Keratinocyte (primary cell): ENCODE data around the gene MAP3K2. TPM values are rescaled to one million over a fixed set of nuclear protein-coding genes. Genes with fewer than 3 reads are reported as not detected.

Experiments used
- DNase-seq: peaks from one replicate; pipeline ENCODE4 v3.0.0-alpha.2; 2011; ENCODE audit warnings: low read depth, missing footprints, low spot score
- FAIRE-seq: peaks from 2 replicates; lab custom pipeline; 2011; peaks lifted over from hg19 to GRCh38; lab: Jason Lieb, UNC
- H2AFZ ChIP-seq: 2 replicates; pipeline ENCODE4 v1.6.0; 2012; ENCODE audit warnings: low read length, control low read depth, inconsistent platforms; ENCODE audit not compliant: control insufficient read depth
- H3K27ac ChIP-seq: 2 replicates; pipeline ENCODE4 v1.5.1; 2011; ENCODE audit warnings: low read length; ENCODE audit not compliant: control insufficient read depth, insufficient read depth
- H3K27me3 ChIP-seq: 3 replicates; pipeline ENCODE4 v1.6.0; 2011; ENCODE audit warnings: low read length; ENCODE audit not compliant: control insufficient read depth, insufficient read depth; ENCODE audit errors: extremely low read depth
- H3K36me3 ChIP-seq, 2 experiments: 2 replicates in 1 of 2; 3 replicates in 1 of 2; pipeline ENCODE4 v1.5.1; 2011; ENCODE audit warnings: low read length in 2 of 2, mild to moderate bottlenecking in 1 of 2; ENCODE audit not compliant: control insufficient read depth in 2 of 2, insufficient read depth in 2 of 2; ENCODE audit errors: extremely low read depth in 1 of 2
- H3K4me1 ChIP-seq: 3 replicates; pipeline ENCODE4 v1.5.1; 2011; ENCODE audit warnings: low read length; ENCODE audit not compliant: control insufficient read depth, insufficient read depth; ENCODE audit errors: extremely low read depth
- H3K4me2 ChIP-seq: 3 replicates; pipeline ENCODE4 v1.6.0; 2011; ENCODE audit warnings: low read depth, low read length; ENCODE audit not compliant: control insufficient read depth, insufficient read depth; ENCODE audit errors: extremely low read depth
- H3K4me3 ChIP-seq, 3 experiments: fragments of 200-600 bp in 1 of 3; sonication (generic) in 1 of 3; 2 replicates in 2 of 3; 3 replicates in 1 of 3; pipeline ENCODE4 v1.5.1; 2011 to 2016; ENCODE audit warnings: low read length in 3 of 3, mild to moderate bottlenecking in 3 of 3, control low read depth in 2 of 3, inconsistent platforms in 1 of 3, low read depth in 1 of 3, mixed read lengths in 1 of 3, mixed run types in 1 of 3, moderate library complexity in 1 of 3; ENCODE audit not compliant: control insufficient read depth in 2 of 3, insufficient read depth in 2 of 3; ENCODE audit errors: extremely low read depth in 1 of 3
- H3K79me2 ChIP-seq: 2 replicates; pipeline ENCODE4 v1.6.0; 2012; ENCODE audit warnings: low read length; ENCODE audit not compliant: control insufficient read depth, insufficient read depth
- H3K9ac ChIP-seq: 3 replicates; pipeline ENCODE4 v1.6.0; 2011; ENCODE audit warnings: low read length; ENCODE audit not compliant: control insufficient read depth, insufficient read depth; ENCODE audit errors: extremely low read depth
- H3K9me1 ChIP-seq: 3 replicates; pipeline ENCODE4 v1.6.0; 2011; ENCODE audit warnings: low read length; ENCODE audit not compliant: control insufficient read depth, insufficient read depth; ENCODE audit errors: extremely low read depth
- H3K9me3 ChIP-seq: 2 replicates; pipeline ENCODE4 v1.5.1; 2012; ENCODE audit warnings: low read depth, low read length; ENCODE audit not compliant: control insufficient read depth
- H4K20me1 ChIP-seq: 3 replicates; pipeline ENCODE4 v1.6.0; 2011; ENCODE audit warnings: low read length; ENCODE audit not compliant: control insufficient read depth, insufficient read depth; ENCODE audit errors: extremely low read depth
- EZH2 ChIP-seq: IDR thresholded peaks from one replicate; pipeline ENCODE4 v1.6.1; 2012; ENCODE audit warnings: inconsistent platforms, mild to moderate bottlenecking, low read length, moderate library complexity
- dilution Hi-C: fragments of 300-500 bp; cut with MboI; formaldehyde crosslinking; loops from one replicate; pipeline ENCODE4 v1.7.0; 2020; ENCODE audit warnings: low sequenced_read_pairs; ENCODE audit not compliant: extremely low pct_ligation_motif_present
- polyA plus RNA-seq, 5 experiments: library from polyadenylated mRNA; depleted of rRNA in 3 of 5; stranded (reverse) in 3 of 5; stranded (forward) in 1 of 5; unstranded in 1 of 5; fragments of >200 nt; gene quantifications; 1 replicate in 1 of 5; 2 replicates in 3 of 5; 3 replicates in 1 of 5; pipeline versions ENCODE4 v1.2.1 to v1.2.3, GENCODE V29; 2011 to 2012; ENCODE audit warnings: missing spikeins in 2 of 5, low read depth in 1 of 5, low replicate concordance in 1 of 5
- TF ChIP-seq, protein P1 (sequence below), 3 experiments: IDR thresholded peaks in 1 of 3; conservative IDR thresholded peaks in 1 of 3; optimal IDR thresholded peaks in 1 of 3; 2 replicates in 2 of 3; 3 replicates in 1 of 3; pipeline versions ENCODE3 to v1.5.1; 2011; ENCODE audit warnings: low read length in 3 of 3, mild to moderate bottlenecking in 3 of 3, moderate library complexity in 2 of 3, control low read depth in 1 of 3, inconsistent platforms in 1 of 3; ENCODE audit not compliant: insufficient read depth in 2 of 3; ENCODE audit errors: extremely low read depth in 1 of 3

MAP3K2 gene
- polyA plus RNA-seq, 1 donor (not counting 4 experiments of a cell fraction or from before 2014, with no cell fraction given), result 11.9 TPM

DNA sequence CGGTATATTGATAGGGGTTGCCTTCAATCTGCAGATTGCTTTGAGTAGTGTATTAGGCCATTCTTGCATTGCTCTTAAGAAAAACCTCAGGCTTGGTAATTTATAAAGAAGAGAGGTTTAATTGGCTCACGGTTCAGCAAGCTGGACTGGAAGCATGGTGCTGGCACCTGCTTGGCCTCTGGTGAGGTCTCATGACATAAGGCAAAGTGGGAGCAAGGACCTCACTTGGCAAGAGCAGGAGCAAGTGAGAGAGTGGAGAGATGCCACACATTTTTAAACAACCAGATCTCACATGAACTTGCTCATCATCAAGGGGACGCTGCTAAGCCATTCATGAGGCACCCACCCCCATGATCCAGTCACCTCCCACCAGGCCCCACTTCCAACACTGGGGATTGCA is 4.9 kb downstream of the MAP3K2 start:
- TF ChIP-seq, protein P1, sequence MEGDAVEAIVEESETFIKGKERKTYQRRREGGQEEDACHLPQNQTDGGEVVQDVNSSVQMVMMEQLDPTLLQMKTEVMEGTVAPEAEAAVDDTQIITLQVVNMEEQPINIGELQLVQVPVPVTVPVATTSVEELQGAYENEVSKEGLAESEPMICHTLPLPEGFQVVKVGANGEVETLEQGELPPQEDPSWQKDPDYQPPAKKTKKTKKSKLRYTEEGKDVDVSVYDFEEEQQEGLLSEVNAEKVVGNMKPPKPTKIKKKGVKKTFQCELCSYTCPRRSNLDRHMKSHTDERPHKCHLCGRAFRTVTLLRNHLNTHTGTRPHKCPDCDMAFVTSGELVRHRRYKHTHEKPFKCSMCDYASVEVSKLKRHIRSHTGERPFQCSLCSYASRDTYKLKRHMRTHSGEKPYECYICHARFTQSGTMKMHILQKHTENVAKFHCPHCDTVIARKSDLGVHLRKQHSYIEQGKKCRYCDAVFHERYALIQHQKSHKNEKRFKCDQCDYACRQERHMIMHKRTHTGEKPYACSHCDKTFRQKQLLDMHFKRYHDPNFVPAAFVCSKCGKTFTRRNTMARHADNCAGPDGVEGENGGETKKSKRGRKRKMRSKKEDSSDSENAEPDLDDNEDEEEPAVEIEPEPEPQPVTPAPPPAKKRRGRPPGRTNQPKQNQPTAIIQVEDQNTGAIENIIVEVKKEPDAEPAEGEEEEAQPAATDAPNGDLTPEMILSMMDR (optimal IDR thresholded peaks at IDR 0.05 in 1 of 3, IDR thresholded peaks at IDR 0.05 in 1 of 3, conservative IDR thresholded peaks at IDR 0.05 in 1 of 3; ENCODE audit: extremely low read depth in 1 of 3, insufficient read depth in 2 of 3, low read length in 3 of 3), result no peak
- TF ChIP-seq EZH2, result no peak
- Histone ChIP-seq H3K27ac (no peak overlapping the region), H3K9me3 (no peaks in the 10 kb centered on the region), H3K79me2 (peaks cover 66% of the 10 kb centered on the region), H4K20me1 (peaks cover 4% of the 10 kb centered on the region), H2AFZ (no peak overlapping the region), H3K9me1 (no peaks in the 10 kb centered on the region), H3K4me3 (no peak overlapping the region), H3K4me1 (peaks cover 13% of the 10 kb centered on the region), H3K36me3 (no peaks in the 10 kb centered on the region), H3K9ac (no peak overlapping the region), H3K27me3 (no peaks in the 10 kb centered on the region), H3K4me2 (no peak overlapping the region)
- DNase-seq, result no peak
- dilution Hi-C loops, result no loop called here
- FAIRE-seq, result no peak

DNA sequence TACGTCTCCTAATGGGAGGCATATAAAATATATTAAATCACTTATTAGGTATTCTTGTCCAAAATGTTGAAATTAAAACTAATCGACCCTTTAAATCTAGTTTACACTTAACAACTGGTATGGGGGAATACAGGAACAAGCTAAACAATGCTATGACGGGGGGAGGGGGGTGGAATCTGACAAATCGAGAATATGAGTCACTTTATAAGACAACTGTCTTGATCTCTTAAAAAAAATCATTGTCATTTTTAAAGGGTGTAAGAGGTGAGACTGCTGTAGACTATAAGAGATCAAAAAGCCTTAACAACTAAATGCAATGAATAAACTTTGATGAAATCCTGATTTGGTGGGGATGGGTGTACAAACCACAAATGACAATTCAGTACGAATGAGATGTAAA is 6.0 kb downstream of the MAP3K2 start:
- Histone ChIP-seq H3K9ac (no peak overlapping the region), H3K27ac (no peak overlapping the region), H3K79me2 (peaks cover 70% of the 10 kb centered on the region), H3K27me3 (no peaks in the 10 kb centered on the region), H3K4me1 (peaks cover 13% of the 10 kb centered on the region), H2AFZ (no peak overlapping the region), H3K4me2 (no peak overlapping the region), H4K20me1 (peaks cover 1% of the 10 kb centered on the region), H3K4me3 (no peak overlapping the region), H3K9me1 (no peaks in the 10 kb centered on the region), H3K36me3 (no peaks in the 10 kb centered on the region), H3K9me3 (no peaks in the 10 kb centered on the region)
- no peak for DNase-seq
- dilution Hi-C loops, result no loop called here
- FAIRE-seq, result no peak
- no peak for TF ChIP-seq EZH2
- TF ChIP-seq, protein P1 (optimal IDR thresholded peaks at IDR 0.05 in 1 of 3, IDR thresholded peaks at IDR 0.05 in 1 of 3, conservative IDR thresholded peaks at IDR 0.05 in 1 of 3; ENCODE audit: extremely low read depth in 1 of 3, insufficient read depth in 2 of 3, low read length in 3 of 3), result no peak
